Tibial nerve (tissue), 4 donors: ENCODE data around the gene PTPN14. TPM values are rescaled to one million over a fixed set of nuclear protein-coding genes. Genes with fewer than 3 reads are reported as not detected.
"Not testable (repeated sequence)": the region's sequence is repeated elsewhere in the genome, so short reads cannot be mapped to it uniquely, and the experiment has no call there.

ENCODE experiments used
- DNase-seq, 2 donors: peaks; one replicate each; pipeline ENCODE4 v3.0.0-alpha.2; 2019; ENCODE audit warnings: low spot score in 2 of 2
- H3K27ac ChIP-seq, 4 donors: fragments of 200-600 bp; sonication (generic) in 3 of 4; one replicate each; pipeline ENCODE4 v1.5.1; 2017 to 2019; ENCODE audit warnings: mild to moderate bottlenecking in 1 of 4
- H3K27me3 ChIP-seq, 2 donors: fragments of 200-600 bp; sonication (generic) in 1 of 2; one replicate each; pipeline versions ENCODE4 v1.5.1 to v1.6.0; 2017 to 2019
- H3K36me3 ChIP-seq, 3 donors: fragments of 200-600 bp; sonication (generic); one replicate each; pipeline ENCODE4 v1.5.1; 2018 to 2019
- H3K4me1 ChIP-seq, 4 donors: fragments of 200-600 bp; sonication (generic) in 3 of 4; one replicate each; pipeline ENCODE4 v1.5.1; 2017 to 2019
- H3K4me3 ChIP-seq, 4 donors: fragments of 200-600 bp; sonication (generic) in 3 of 4; one replicate each; pipeline ENCODE4 v1.5.1; 2017 to 2019; ENCODE audit warnings: mild to moderate bottlenecking in 1 of 4, moderate library complexity in 1 of 4
- H3K9me3 ChIP-seq, 4 donors: fragments of 200-600 bp; sonication (generic) in 3 of 4; one replicate each; pipeline ENCODE4 v1.5.1; 2017 to 2019
- CTCF ChIP-seq, 5 experiments: fragments of 200-600 bp in 3 of 5; fragments of 450-650 bp in 2 of 5; sonication (generic) in 3 of 5; IDR thresholded peaks; one replicate each; pipeline ENCODE4 v1.5.1; 2016 to 2019; ENCODE audit warnings: antibody characterized with exemption in 5 of 5, mild to moderate bottlenecking in 3 of 5, moderate library complexity in 2 of 5
- EP300 ChIP-seq, 2 donors: sonication (generic); formaldehyde crosslinking; IDR thresholded peaks; one replicate each; pipeline ENCODE4 v1.6.1; 2017; ENCODE audit warnings: antibody characterized with exemption in 2 of 2, mild to moderate bottlenecking in 1 of 2
- POLR2A ChIP-seq, 2 donors: fragments of 450-650 bp; IDR thresholded peaks; one replicate each; pipeline ENCODE4 v1.6.1; 2017; ENCODE audit warnings: antibody characterized with exemption in 2 of 2, mild to moderate bottlenecking in 2 of 2, moderate library complexity in 2 of 2
- WGBS, 2 donors: methylation state at CpG; one replicate each; pipeline ENCODE4 v1.1.5; 2018; 5-methylcytosine and 5-hydroxymethylcytosine counted together
- total RNA-seq, 4 donors: library from RNA; depleted of rRNA; stranded (reverse); fragments of >200 nt; gene quantifications; one replicate each; pipeline ENCODE4 v1.1.0, GENCODE V29; 2016

Gene PTPN14
- total RNA-seq, 4 donors from 2014 or later: 25.8 to 47.4 (median 38.2) TPM

DNA sequence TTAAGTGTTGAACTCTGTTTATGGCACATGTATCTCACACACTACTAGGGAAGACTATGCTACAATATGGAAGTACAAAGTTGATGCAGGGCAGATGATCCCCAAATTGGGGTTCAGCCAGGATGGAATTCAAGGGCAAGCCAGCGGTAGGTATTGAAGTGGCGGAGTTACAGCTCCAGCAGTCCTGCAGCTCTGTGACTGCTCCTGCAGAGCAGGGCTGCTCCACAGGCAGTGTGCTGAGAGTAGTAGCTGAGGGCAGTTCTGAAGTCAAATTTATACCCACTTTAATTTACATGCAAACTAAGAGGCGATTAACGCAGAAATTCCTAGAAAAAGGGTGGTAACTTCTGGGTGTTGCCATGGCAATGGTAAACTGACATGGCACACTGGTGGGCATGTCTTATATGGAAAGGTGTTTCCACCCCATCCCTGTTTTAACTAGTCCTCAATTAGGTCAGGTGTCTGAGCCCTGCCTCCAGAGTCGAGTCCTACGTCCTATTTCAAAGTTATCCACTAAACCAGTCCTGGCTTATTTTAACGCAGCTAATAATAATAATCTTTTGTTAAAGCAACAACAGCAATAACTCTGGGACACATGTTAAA is 31.0 kb upstream of the PTPN14 start:
- Histone ChIP-seq H3K27ac (no peak overlapping the region), H3K4me3 (no peak overlapping the region), H3K4me1 (peaks cover 0 to 3% (median 0%) of the 10 kb centered on the region in 4 donors), H3K9me3 (peaks cover 0 to 2% (median 0%) of the 10 kb centered on the region in 4 donors), H3K36me3 (no peaks in the 10 kb centered on the region), H3K27me3 (no peaks in the 10 kb centered on the region)
- no peak for DNase-seq
- no peak for TF ChIP-seq POLR2A (IDR thresholded peaks at IDR 0.05)
- TF ChIP-seq CTCF (IDR thresholded peaks at IDR 0.05): no peak
- TF ChIP-seq EP300 (IDR thresholded peaks at IDR 0.05): no peak
- WGBS, 2 donors: 76 to 88% methylated on average over 7 of the region's 7 CpGs

DNA sequence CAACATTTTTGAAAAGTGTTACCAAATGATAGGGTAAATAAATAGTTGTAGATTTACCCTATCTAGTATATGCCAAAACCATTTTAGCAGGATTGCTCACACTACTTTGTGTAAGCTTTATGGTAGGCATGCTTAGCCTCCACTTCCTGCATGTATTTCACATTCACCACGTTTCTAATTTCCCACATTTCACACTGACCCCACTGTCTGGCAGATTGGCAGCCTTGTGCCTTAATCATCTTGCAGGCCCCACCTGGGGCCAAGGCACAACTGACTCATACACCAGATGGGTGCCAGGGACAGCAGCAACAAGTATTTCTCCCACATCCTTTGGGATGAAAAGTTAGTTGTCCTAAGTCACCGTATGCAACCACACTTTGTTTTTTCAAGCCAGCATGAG is 30.4 kb upstream of the PTPN14 start:
- 22 to 32% methylated on average over 2 of the region's 2 CpGs for WGBS, 2 donors
- no peak for DNase-seq
- no peak for TF ChIP-seq CTCF (IDR thresholded peaks at IDR 0.05)
- no peak for TF ChIP-seq POLR2A (IDR thresholded peaks at IDR 0.05)
- TF ChIP-seq EP300 (IDR thresholded peaks at IDR 0.05): no peak
- no peaks in the 10 kb centered on the region for H3K36me3 ChIP-seq
- H3K4me3 ChIP-seq: no peak overlapping the region
- peaks cover 0 to 3% (median 0%) of the 10 kb centered on the region in 4 donors for H3K4me1 ChIP-seq
- H3K27ac ChIP-seq: no peak overlapping the region
- peaks cover 0 to 8% (median 0%) of the 10 kb centered on the region in 4 donors for H3K9me3 ChIP-seq
- no peaks in the 10 kb centered on the region for H3K27me3 ChIP-seq

GRCh38 chr1:214579183-214579582 is 27.8 kb upstream of the PTPN14 start:
- Histone ChIP-seq H3K36me3 (no peaks in the 10 kb centered on the region), H3K4me3 (no peak overlapping the region), H3K9me3 (peaks cover 0 to 26% (median 3%) of the 10 kb centered on the region in 4 donors), H3K27ac (no peak overlapping the region), H3K27me3 (no peaks in the 10 kb centered on the region), H3K4me1 (no peaks in the 10 kb centered on the region)
- no peak for DNase-seq
- no peak for TF ChIP-seq POLR2A (IDR thresholded peaks at IDR 0.05)
- no peak for TF ChIP-seq CTCF (IDR thresholded peaks at IDR 0.05)
- no peak for TF ChIP-seq EP300 (IDR thresholded peaks at IDR 0.05)

GRCh38 chr1:214576120-214576519 is 24.7 kb upstream of the PTPN14 start:
- not testable (repeated sequence) for H3K4me3 ChIP-seq, H3K4me1 ChIP-seq, H3K36me3 ChIP-seq, H3K27ac ChIP-seq, DNase-seq, H3K27me3 ChIP-seq
- peaks cover 0 to 26% (median 3%) of the 10 kb centered on the region in 4 donors for H3K9me3 ChIP-seq
- WGBS, 2 donors: 73 to 88% methylated on average over 3 of the region's 3 CpGs

DNA sequence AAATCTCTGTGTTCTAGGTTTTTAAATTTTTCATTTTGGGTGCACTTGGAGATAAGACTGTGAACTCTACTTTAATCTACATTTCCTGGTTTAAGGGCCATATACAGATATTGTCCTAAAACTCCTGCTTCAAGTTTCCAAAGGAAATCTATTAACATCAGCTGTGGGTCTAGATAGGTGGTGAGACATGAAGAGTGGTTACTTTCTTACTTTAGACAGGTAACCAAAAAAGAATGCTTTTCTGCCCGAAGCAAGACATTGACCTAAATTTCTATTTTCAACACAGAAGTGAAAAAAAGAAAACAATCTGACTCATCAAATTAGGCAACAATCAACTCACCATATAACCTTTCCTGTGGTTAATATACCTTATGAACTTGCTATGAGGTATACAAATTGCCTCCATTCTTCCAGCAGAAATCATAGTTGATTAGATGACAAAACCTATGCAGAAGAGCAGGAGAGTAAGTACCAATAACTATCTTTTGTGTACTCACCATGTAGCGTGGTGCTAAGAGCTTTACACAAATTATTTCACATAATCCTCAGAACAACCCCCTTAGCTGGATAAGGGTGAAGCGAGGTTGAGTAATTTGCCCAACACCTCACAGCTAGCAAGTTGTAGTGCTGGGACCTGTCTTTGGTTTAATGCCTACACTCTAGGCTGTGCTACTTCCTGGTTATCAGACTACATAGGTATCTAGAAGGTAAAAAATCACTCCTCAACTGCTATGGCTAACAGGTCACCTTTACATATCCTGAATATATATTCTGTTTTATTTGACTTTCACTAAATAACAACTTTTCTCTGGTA is 23.4 kb upstream of the PTPN14 start:
- no peak overlapping the region for H3K4me3 ChIP-seq
- no peak overlapping the region for H3K27ac ChIP-seq
- H3K9me3 ChIP-seq: peaks cover 0 to 26% (median 3%) of the 10 kb centered on the region in 4 donors
- 90 to 91% methylated on average over 3 of the region's 3 CpGs for WGBS, 2 donors
- no peaks in the 10 kb centered on the region for H3K36me3 ChIP-seq
- no peak for TF ChIP-seq EP300 (IDR thresholded peaks at IDR 0.05)
- no peak for TF ChIP-seq POLR2A (IDR thresholded peaks at IDR 0.05)
- no peak for TF ChIP-seq CTCF (IDR thresholded peaks at IDR 0.05)
- no peak for DNase-seq
- no peaks in the 10 kb centered on the region for H3K27me3 ChIP-seq
- no peaks in the 10 kb centered on the region for H3K4me1 ChIP-seq
